Activated naive CD4-positive, alpha-beta T cell treated with Interleukin-2 at 50 U/mL for 16 hours (primary cell): ENCODE measurements around the gene KIAA0232.

Experiments
- DNase-seq: peaks from one replicate; pipeline ENCODE4 v3.0.0-alpha.2; 2020

KIAA0232 gene, protein sequence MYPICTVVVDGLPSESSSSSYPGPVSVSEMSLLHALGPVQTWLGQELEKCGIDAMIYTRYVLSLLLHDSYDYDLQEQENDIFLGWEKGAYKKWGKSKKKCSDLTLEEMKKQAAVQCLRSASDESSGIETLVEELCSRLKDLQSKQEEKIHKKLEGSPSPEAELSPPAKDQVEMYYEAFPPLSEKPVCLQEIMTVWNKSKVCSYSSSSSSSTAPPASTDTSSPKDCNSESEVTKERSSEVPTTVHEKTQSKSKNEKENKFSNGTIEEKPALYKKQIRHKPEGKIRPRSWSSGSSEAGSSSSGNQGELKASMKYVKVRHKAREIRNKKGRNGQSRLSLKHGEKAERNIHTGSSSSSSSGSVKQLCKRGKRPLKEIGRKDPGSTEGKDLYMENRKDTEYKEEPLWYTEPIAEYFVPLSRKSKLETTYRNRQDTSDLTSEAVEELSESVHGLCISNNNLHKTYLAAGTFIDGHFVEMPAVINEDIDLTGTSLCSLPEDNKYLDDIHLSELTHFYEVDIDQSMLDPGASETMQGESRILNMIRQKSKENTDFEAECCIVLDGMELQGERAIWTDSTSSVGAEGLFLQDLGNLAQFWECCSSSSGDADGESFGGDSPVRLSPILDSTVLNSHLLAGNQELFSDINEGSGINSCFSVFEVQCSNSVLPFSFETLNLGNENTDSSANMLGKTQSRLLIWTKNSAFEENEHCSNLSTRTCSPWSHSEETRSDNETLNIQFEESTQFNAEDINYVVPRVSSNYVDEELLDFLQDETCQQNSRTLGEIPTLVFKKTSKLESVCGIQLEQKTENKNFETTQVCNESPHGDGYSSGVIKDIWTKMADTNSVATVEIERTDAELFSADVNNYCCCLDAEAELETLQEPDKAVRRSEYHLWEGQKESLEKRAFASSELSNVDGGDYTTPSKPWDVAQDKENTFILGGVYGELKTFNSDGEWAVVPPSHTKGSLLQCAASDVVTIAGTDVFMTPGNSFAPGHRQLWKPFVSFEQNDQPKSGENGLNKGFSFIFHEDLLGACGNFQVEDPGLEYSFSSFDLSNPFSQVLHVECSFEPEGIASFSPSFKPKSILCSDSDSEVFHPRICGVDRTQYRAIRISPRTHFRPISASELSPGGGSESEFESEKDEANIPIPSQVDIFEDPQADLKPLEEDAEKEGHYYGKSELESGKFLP (N-terminal part only)

DNA sequence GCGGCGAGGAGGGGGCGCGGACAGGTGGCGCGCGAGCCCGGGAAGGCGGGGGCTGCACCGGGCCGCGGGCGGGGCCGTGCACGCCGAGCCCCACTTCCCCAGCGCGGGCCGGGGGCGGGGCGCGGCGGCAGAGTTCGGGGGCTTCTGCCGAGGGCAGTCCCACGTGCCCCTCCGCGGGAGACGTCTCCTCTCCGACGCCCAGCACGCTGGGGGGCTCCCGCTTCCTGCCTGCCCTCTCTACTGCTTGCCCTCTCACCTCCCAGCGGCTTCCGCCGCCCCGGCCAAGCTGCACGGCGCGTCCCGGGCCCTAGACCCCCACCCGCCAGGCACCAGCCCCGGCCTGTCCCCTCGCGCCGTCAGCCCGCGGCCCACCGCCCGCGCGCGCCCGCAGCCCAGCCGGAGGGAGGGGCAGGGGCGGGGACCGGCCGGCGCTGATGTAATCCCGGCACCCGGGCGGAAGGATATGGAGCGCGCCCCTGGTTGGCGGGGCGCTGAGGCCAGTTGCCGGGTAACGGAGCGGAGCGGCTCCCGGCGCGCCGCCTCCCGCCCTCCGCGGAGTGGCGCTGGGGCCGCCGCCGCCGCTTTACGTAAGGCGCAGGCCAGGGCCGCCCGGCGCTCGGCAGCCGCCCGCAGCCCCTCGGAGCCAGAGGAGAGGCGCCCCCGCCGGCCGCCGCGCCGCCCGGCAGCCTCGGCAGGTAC, at the start of gene KIAA0232:
Gene KIAA0232 (plus strand): TSS at position 581 of the 699 bp plus-strand sequence. CDS start 41,727 bp downstream, outside the sequence.
- peak; percentile 91 for DNase-seq

DNA sequence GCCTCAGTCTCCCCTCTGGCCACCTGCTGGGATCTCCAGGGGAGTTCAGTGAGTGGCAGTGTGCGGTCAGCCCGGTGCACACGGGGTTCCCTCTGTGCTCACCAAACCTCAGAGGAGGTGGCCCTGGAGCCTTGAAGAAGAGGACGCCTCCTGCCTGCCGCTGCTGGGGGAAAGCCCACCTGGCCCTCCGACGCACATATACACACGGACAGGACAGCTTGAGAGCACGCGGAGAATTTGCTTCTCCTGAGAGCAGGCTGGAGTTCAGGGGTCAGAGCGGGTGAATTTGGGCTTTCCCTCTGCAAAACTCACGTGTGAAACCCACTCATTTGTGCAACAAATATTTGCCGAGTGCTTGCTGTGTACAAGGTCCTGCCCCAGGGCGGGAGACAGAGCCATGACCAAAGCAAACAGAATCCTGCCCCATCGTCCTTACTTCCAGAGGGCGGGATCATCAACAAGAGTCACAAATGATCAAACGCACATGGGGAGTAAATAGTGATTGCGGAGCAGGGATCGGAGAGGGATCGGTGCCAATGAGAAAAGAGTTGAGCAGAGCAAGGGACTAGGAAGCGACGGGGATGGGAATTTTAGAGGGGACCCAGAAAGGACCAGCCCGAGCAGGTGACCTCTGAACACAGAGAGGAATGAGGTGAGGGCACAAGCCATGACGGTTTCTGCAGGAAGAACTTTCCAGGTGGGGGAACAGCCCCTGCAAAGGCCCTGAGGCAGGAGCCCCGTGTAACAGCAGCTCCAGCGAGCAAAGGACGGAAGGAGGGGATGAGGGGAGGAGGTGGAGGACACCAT, 49.0 kb upstream of the KIAA0232 start:
- DNase-seq = no peak

DNA sequence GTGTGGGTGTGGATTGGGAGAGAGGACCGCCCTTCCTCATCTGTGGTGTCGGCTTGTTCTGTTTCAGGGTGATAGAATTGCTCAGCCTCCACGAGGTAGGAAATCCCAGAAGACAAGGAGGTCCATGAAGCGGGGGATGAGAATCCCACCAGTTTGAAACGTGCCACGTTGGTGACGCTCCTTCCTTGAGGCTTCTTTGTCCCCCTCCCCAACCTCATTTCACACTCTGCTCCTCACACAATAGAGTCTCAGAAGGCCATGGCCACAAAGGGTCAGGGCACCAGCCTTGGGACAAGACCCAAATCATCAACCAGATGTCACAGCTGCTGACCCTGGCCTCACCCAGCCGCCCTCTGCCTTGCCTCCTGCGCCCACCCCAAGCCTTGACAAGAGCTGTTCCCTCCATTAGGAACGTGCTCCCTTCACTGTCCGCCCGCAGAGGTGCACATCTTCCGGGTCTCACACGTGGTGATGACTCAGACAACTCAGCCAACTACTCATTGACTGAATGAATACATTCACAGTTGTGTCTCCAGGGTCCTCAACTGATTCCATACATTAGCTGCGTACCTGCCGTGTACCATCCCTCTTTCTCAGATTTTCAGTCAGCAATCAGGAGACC, 48.3 kb upstream of the KIAA0232 start:
- no peak for DNase-seq

DNA sequence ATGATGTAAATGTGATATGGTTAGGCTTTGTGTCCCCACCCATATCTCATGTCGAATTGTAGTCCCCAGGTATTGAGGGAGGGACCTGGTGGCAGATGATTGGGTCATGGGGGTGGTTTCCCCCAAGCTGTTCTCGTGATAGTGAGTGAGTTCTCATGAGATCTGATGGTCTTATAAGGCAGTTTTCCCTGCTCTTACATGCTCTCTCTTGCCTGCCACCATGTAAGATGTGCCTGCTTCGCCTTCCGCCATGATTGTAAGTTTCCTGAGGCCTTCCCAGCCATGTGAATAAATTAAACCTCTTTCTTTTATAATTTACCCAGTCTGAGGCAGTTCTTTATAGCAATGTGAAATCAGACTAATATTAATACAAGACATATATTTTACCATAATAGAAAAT, 42.6 kb upstream of the KIAA0232 start:
- no peak for DNase-seq

DNA sequence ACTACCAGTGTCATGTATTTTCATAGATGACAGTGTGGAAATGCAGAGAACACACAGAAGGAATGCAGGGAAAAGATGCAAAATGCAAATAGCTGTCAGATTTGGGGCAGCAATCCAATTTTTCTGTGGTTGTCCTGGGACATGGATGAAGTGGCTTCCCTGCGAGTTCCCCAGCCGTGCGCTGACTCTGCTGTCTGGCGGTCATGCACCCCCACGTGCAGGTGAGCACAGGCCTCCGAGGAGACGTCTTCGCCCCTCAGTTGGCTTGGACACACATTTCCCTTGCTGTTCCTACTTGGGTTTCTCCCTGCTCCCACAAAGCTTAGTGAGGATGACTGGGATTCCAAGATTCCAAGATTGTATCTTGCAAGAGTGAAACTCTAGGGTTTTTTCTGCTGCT, 42.2 kb upstream of the KIAA0232 start:
- no peak for DNase-seq

DNA sequence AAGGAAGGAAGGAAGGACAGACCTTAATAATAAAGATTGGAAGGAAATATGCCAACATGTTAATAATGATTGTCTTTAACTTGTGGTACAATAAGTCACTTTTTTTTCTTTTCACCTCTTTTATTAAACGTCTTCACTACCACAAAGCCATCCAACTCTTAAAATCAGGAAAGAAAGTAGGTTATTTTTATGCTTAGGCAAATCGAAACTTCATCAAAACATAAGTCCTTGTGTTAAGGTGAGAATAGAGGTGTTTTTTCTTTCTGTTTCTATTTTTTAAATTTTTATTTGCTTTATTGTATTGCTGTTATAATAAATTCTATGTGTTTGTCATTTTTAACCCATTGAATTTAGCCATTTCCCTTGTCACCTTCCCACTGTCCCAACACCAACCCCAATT, 40.0 kb upstream of the KIAA0232 start:
- DNase-seq = no peak

DNA sequence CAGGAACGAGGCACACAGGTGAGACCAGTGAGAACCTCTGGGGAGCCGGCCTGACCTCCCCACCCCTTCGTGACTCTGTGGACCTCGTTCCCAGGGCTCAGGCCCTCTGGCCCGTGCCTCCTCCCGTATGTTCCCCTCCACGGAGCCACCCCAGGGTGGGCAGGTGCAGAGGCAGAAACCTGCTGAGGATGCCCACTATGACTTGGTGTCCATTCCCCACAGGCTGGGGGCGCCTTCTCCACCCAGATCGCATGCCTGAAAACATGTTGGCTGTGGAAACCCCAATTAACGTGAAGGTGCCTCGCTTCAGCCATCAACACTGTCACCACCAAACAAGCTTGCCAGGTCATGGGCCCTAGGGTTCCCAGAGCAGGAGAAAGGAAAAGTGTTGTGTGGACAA, 39.5 kb upstream of the KIAA0232 start:
- DNase-seq = no peak

DNA sequence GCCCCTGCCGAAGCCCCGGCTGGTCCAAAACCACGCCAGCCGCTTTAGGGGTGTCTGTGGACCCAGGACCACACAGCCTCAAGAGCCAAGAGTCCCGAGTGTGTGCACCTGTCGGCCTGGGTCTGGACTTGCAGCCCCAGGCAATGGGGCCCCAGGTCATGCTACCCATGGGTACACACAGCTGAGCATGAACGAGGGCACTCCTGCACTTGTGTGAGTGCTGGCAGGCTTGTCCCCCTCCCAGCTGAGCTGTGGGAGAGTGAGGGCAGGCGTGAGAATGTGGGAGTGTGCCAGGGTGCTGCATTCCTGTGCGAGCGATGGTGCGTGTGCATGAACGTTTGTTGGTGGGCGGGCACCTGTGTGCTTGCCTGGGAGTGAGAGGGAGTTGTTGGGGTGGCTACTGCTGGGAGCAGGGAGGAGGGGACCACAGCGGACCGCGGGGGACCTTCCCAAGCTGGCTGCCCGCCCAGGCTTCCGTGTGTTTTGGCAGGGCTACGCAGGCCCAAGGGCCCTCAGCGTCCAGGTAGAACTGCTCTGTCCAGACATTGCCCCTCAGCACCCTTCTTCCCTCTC, 35.7 kb upstream of the KIAA0232 start:
- DNase-seq = no peak

DNA sequence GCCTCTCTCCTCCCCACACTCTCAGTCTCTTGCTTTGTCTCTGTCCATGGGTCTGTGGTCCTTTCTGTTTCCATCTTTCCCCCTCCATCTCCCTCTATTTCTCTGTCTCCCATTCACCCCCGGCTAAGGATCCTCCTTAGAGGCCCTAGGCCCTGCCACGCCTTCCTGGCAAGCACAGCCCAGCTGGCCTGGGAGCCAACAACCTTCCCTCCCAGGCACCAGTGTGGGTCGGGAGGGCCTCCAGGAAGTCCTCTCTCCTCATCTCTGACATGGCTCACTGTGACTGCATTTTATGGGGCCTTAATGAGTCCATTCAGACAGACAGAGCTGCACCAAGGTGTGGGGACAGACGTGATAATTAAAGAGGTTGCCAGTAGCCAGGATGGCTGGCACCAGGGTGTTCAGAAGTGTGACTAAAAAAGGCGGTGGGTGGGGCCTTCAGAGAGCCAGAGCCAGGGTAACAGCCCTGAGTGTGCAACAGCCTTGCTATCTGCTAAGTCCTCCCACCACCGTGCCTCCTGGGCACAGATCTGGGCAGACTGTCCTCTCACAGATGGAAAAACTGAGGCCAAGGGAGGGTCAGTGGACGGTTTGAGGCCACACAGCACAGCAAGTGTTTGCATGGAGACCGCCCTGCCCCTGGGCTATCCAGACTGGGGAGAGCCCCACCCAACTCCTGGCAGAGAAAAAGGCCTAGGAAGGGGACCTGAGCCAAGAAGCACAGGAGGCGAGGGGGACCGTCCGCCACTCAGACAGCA, 35.1 kb upstream of the KIAA0232 start:
- no peak for DNase-seq

DNA sequence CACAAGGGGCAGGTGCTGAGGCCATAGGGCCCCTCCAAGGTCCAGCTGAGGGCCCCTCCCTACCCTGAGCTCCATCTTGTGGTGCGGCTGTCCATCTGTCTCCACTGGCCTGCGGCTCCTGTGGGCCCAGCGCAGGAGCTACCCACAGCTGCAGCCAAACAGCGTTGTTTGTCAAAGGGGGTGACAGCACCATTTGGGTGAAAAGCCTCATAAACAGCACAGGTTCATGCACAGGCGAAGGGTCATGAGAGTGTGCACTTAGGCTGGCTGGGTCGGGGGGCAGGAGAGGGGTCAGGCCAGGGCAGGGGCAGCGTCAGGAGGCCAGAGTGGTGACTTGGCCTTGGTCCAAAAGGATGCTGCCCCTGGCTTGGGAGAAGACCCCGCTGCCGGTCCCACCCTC, 34.2 kb upstream of the KIAA0232 start:
- no peak for DNase-seq

DNA sequence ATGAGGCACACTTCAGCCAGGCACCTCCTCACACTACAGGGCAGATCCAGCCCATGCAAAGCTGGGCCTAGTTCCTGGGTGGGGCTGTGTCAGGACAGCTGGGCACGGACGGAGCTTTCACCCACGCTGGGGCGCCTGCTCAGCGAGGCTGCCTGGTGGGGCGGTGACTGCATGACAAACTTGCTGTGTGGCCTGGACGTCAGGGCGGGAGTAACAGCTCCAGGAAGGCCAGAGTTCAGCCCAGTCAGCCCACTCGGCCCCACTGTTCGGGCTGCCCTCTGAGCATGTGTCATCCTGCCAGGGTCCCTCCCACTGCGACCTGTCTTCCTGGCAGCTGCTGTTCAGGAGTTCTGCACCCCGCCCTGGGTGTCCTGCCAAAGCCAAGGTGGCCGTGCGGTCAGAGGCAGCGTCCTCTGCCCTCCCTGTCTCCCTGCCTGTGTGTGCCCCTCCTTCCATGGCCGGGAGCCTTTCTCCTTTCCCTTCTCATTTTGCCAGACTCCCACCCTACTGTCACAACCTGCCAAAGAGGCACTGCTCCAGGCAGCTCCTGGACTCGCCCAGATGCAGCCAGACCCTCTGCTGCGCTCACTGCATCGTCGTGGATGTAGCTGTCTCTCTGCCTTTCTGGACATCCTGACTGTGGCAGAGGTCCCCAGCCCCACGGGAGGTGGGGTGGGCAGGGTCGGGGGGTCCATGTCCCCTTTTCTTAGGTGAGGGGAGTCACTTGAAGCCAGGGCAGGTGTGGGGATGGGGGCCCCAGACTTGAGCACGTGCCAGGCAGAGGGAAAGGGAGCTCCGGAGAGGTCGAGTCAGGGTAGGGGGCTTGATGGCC, 33.0 kb upstream of the KIAA0232 start:
- no peak for DNase-seq

DNA sequence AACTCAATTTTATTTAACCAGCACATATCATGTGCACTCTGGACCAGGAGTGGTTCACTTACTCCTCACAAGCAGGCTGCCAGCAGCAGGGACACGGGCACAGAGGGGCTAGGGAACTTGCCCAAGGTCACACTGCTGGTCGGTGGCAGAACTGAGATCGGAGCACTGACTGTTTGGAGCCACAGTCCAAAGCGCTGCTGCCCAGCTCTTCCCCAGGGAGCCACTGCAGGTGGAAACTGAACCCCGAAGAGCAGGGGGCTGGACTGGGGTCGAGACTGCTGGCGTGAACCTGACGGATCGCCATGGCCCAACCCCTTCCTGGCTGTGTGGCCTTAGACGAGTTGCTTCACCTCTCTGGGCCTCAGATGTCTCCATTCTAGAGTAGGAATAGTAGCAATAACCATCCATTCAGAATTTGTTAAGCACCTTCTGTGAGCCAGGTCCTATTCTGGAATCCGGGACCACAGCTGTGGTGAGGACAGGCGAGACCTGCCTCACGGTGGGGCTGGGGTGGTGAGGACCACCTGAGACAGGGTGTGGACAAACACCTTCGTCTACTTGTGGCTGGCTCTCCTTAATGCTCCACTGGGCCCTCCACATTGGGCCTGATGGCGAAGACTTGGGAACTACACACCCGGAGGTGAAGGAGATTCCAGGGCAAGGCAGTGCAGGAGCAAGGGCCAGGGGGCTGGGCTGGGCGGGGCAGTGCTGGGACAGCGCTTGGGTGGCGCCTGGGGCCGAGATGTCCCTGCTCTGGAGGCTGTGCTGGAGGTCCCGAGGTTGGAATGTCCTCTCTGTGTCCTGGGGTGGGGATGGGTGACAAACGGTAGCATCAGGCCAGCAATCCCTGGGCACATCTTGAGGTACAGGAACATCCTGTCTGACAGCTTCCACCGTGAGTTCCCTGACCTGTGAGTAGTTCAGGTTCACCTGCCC, 32.0 kb upstream of the KIAA0232 start:
- DNase-seq = no peak

DNA sequence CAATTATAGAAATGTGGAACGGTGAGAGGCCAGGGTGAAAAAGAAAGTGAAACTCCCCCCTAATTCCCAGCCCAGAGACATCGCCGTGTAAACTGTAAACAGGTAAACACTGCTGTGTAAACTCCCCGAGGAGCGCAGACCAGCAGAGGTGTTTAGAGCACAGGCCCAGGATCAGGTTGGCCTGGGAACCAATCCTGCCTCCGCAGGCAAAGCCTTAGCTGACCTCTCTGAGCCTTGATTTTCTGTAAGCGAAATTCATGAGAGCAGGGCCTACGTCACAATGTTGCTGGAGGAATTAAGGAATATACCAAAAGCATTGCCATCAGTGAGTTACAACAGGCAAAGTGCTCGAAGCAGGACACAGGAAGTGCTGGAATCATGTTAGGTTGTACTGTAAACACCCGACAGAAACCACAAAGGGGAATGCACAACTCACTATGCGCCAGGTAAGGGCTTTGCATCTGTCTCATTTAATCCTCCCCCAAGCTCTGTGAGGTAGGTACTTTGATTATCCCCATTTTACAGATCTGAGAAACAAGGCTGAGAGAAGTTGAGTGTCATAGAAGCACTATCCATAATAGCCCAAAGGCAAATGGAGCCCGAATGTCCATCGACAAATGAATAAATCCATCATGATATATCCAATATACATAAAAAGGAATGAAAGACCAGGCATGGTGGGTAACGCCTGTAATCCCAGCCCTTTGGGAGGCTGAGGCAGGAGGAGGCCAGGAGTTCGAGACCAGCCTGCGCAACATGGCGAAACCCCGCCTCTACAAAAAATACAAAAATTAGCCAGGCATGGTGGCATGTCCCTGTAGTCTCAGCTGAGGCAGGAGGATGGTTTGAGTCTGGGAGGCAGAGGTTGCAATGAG, 30.7 kb upstream of the KIAA0232 start:
- DNase-seq = no peak

DNA sequence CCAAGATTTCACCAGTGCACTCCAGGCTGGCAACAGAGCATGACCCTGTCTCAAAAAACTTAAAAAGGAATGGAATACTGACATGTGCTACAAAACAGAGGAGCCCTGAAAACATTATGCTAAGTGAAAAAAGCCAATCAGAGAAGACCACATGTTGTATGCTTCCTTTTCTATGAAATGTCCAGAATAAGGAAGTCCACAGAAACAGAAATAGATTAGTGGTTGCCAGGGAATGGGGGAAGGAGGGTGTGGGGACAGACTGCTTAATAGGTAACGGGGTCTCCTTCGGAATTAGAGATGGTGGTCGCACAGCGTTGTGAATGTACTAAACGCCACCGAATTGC, 30.1 kb upstream of the KIAA0232 start:
- DNase-seq = no peak

DNA sequence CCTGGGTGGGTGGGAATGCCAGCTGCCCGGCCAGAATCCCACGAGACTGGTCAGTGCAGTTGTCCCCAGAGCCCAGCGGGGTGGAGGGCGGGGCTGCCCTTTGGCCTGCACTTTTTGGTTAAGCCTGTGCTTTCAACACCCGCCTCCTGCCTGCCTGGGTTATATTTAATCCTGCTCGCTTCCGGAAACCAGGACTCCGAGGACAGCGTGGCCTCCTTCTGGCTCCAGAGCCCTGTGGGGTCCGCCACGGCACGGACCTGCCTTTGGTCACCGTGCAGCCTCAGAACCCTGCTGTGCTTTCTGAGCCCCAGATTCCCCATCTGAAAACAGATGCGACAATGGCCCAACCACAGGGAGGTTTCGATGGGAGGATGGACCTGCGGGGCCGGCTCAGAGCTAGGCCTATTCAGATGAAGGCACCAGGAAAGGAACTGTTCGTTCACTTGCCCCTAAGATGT, 29.4 kb upstream of the KIAA0232 start:
- no peak for DNase-seq

DNA sequence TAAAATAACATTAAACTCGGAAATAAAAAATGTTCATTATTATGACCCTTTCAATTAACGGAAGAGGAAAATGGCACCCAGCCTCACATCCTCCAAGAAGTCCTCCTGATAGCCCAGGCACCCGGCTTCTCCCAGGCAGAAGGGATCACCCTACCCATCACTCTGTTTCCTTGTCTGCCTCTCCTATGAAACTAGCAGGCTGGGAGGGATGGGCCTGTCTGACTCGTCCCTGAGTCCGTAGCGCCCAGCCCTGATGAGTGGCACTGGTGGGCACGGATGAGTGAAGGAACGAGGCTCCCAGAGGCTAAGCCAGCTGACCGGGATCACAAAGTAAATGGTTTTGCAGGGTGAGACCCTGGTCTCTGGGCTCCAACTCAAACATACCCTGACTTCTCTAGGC, 28.6 kb upstream of the KIAA0232 start:
- DNase-seq = no peak

DNA sequence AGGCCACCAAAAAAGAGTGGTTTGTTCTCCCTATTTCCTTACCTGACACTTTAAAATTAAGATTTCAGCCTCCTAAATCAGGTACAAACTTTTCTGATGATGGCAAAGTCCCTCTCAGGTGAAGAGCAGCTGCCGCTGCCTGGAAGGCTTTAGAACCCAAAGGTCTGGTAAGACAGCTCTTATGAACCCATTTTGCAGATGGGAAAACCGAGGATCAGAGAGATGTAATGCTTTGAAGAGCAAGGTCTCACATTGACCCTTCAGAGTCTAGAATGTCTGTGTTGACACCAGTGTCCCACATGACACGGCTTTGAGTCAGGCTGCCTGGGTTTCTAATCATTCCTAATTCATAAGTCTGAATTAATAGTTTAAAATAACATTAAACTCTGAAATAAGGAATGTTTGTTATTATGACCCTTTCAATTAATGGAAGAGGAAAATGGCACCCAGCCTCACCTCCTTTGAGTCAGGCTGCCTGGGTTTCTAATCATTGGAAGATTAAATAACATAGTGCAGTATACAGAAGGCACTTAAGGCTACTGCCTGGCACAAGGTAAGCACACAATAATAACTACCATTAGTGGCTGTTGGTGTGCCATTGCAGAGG, 27.9 kb upstream of the KIAA0232 start:
- no peak for DNase-seq
